Adipocyte (in vitro differentiated cells): ENCODE measurements around the gene ATP5F1B.
"Not testable (repeated sequence)": the region's sequence is repeated elsewhere in the genome, so short reads cannot be mapped to it uniquely, and the experiment has no call there.

Source experiments
- DNase-seq: peaks from one replicate; pipeline ENCODE4 v3.0.0-alpha.2; 2015; ENCODE audit warnings: low read depth
- H3K27me3 ChIP-seq: replicated peaks from 2 replicates; pipeline ENCODE4 v1.7.0; 2013; ENCODE audit warnings: mild to moderate bottlenecking, low read length, moderate library complexity; ENCODE audit not compliant: control insufficient read depth, insufficient read depth
- H3K36me3 ChIP-seq: 2 replicates; pipeline ENCODE4 v1.7.0; 2013; ENCODE audit warnings: low read length, mild to moderate bottlenecking, moderate library complexity; ENCODE audit not compliant: control insufficient read depth, insufficient read depth, severe bottlenecking
- H3K4me1 ChIP-seq: 2 replicates; pipeline ENCODE4 v1.7.0; 2013; ENCODE audit warnings: mild to moderate bottlenecking, low read length, moderate library complexity; ENCODE audit not compliant: control insufficient read depth, insufficient read depth
- H3K4me3 ChIP-seq: 2 replicates; pipeline ENCODE4 v1.7.0; 2013; ENCODE audit warnings: mild to moderate bottlenecking, low read length, moderate library complexity
- H3K9ac ChIP-seq: 2 replicates; pipeline ENCODE4 v1.7.0; 2013; ENCODE audit warnings: mild to moderate bottlenecking, low read length, moderate library complexity
- H3K9me3 ChIP-seq: 2 replicates; pipeline ENCODE4 v1.7.0; 2013; ENCODE audit warnings: mild to moderate bottlenecking, low read length, moderate library complexity; ENCODE audit not compliant: control insufficient read depth

ATP5F1B gene

DNA sequence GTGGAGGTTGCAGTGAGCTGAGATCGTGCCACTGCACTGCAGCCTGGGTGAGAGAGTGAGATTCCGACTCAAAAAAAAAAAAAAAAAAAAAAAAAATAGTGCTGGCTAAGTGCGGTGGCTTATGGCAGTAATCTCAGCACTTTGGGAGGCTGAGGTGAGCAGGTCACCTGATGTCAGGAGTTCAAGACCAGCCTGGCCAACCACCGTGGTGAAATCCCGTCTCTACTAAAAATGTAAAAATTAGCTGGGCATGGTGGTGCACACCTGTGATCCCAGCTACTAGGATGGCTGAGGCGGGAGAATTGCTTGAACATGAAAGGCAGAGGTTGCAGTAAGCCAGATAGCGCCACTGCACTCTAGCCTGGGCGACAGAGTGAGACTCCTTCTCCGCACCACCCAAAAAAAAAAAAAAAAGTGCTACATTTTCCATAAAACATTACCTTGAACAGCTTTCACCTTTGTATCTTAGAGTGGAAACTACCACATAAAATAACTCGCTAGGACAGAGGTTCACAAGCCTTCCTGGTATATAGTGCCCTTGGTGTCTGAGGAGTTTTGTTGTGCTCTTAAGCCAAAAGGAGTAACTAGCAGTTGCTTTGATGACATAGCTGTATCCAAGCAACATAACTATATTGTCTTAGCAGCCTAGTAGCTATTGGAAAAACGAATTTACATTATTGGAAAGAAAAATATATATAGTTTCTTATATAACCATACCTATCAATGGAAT is 31.2 kb upstream of the ATP5F1B start:
- Histone ChIP-seq H3K4me3 (no peak overlapping the region), H3K9ac (no peak overlapping the region), H3K27me3 (no peaks in the 10 kb centered on the region), H3K4me1 (no peaks in the 10 kb centered on the region), H3K36me3 (peaks cover 27% of the 10 kb centered on the region), H3K9me3 (no peaks in the 10 kb centered on the region)
- no peak for DNase-seq

- H3K9me3 ChIP-seq: no peaks in the 10 kb centered on the region
- no peak overlapping the region for H3K4me3 ChIP-seq
- no peaks in the 10 kb centered on the region for H3K4me1 ChIP-seq
- H3K36me3 ChIP-seq: peaks cover 64% of the 10 kb centered on the region
- DNase-seq: no peak
- no peak overlapping the region for H3K9ac ChIP-seq
- H3K27me3 ChIP-seq: no peaks in the 10 kb centered on the region
Measured at GRCh38 chr12:56671608-56672007, 25.8 kb upstream of the ATP5F1B start.

DNA sequence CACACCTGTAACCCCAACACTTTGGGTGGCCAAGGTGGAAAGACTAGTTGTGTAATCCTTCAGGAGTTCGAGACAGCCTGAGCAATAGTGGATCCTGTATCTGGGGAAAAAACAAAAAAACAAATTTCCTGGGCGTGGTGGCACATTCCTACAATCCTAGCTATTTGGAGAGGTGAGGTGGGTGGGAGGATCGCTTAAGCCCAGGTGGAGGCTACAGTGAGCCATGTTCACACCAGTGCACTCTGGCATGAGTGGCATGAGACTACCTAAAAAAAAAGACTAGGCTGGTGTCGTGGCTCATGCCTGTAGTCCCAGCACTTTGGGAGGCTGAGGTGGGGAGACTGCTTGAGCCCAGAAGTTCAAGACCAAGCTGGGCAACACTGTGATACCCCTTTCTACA is 25.1 kb upstream of the ATP5F1B start:
- H3K4me3 ChIP-seq: no peak overlapping the region
- no peak for DNase-seq
- no peaks in the 10 kb centered on the region for H3K4me1 ChIP-seq
- no peaks in the 10 kb centered on the region for H3K27me3 ChIP-seq
- H3K9ac ChIP-seq: no peak overlapping the region
- peaks cover 72% of the 10 kb centered on the region for H3K36me3 ChIP-seq
- no peaks in the 10 kb centered on the region for H3K9me3 ChIP-seq

DNA sequence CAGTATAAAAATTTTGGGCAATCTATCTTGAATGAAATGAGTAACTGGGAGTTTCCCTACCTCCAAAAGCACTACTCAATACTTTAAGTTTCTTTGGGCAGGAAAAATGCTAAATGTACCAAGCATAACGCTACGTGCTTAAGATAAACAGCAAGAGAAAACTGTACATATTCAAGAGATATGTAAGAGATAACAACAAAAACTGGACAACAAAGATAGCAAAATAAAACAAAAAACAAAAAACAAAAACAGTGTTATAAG is 22.3 kb upstream of the ATP5F1B start:
- H3K4me1 ChIP-seq: no peaks in the 10 kb centered on the region
- no peaks in the 10 kb centered on the region for H3K27me3 ChIP-seq
- H3K36me3 ChIP-seq: peaks cover 99% of the 10 kb centered on the region
- no peak overlapping the region for H3K4me3 ChIP-seq
- no peak overlapping the region for H3K9ac ChIP-seq
- DNase-seq: no peak
- H3K9me3 ChIP-seq: no peaks in the 10 kb centered on the region

DNA sequence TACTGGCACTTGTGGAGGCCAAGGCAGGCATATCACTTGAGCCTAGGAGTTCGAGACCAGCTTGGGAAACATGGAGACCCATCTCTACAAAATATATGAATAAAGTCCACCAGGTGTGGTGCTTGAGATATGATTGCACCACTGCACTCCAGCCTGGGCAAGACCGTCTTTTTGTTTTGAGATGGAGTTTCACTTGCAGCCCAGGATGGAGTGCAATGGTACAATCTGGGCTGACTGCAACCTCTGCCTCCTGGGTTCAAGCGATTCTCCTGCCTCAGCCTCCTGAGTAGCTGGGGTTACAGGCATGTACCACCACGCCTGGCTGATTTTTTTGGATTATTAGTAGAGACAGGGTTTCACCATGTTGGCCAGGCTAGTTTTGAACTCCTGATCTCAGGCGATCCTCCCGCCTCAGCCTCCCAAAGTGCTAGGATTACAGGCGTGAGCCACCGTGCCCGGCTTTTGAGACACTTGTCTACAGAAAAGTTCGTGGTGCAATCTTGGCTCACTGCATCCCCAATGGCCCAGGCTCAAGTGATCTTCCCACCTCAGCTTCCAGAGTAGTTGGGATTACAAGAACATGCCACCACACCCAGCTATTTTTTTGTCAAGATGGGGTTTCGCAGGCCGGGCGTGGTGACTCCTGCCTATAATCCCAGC is 16.3 kb upstream of the ATP5F1B start:
- H3K36me3 ChIP-seq: peaks cover 47% of the 10 kb centered on the region
- H3K4me3 ChIP-seq: no peak overlapping the region
- no peaks in the 10 kb centered on the region for H3K4me1 ChIP-seq
- H3K9ac ChIP-seq: no peak overlapping the region
- no peaks in the 10 kb centered on the region for H3K27me3 ChIP-seq
- no peak for DNase-seq
- H3K9me3 ChIP-seq: no peaks in the 10 kb centered on the region

- no peak for DNase-seq
- peaks cover 41% of the 10 kb centered on the region for H3K36me3 ChIP-seq
- no peak overlapping the region for H3K4me3 ChIP-seq
- H3K27me3 ChIP-seq: no peaks in the 10 kb centered on the region
- no peaks in the 10 kb centered on the region for H3K9me3 ChIP-seq
- no peak overlapping the region for H3K9ac ChIP-seq
- no peaks in the 10 kb centered on the region for H3K4me1 ChIP-seq
Measured at GRCh38 chr12:56661560-56661959, 15.8 kb upstream of the ATP5F1B start.

DNA sequence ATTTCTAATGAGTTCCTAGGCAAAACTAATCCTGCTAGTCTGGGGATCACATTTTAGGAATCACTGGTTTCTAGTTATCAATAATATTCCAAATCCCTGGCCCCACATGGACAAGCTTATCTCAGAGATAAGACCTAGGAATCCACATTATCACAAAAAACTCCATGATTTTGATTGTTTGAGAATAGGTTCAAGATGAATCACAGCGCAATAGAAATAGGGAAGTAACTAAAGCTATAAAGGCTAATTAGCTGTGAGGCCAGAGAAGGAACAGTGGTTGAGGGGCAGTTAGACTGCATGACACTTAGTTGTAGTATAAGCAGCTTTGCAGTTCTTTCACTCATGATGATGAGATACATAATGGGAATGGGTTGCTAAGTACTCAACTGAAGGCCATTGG is 13.1 kb upstream of the ATP5F1B start:
- H3K9ac ChIP-seq: no peak overlapping the region
- no peaks in the 10 kb centered on the region for H3K9me3 ChIP-seq
- no peaks in the 10 kb centered on the region for H3K4me1 ChIP-seq
- peaks cover 15% of the 10 kb centered on the region for H3K36me3 ChIP-seq
- H3K4me3 ChIP-seq: no peak overlapping the region
- no peaks in the 10 kb centered on the region for H3K27me3 ChIP-seq
- no peak for DNase-seq

- no peak for DNase-seq
- Histone ChIP-seq H3K9ac (no peak overlapping the region), H3K36me3 (peaks cover 3% of the 10 kb centered on the region), H3K27me3 (no peaks in the 10 kb centered on the region), H3K4me3 (no peak overlapping the region), H3K4me1 (no peaks in the 10 kb centered on the region), H3K9me3 (no peaks in the 10 kb centered on the region)
Measured at GRCh38 chr12:56657416-56658379, 11.9 kb upstream of the ATP5F1B start.

- not testable (repeated sequence) for H3K4me3 ChIP-seq, H3K36me3 ChIP-seq, H3K9me3 ChIP-seq, H3K4me1 ChIP-seq, H3K9ac ChIP-seq, H3K27me3 ChIP-seq, DNase-seq
Measured at GRCh38 chr12:56653781-56654180, 8.0 kb upstream of the ATP5F1B start.

- H3K9ac ChIP-seq, H3K9me3 ChIP-seq, H3K4me3 ChIP-seq, DNase-seq, H3K27me3 ChIP-seq: not testable (repeated sequence)
- Histone ChIP-seq H3K4me1 (peaks cover 17% of the 10 kb centered on the region), H3K36me3 (peaks cover 18% of the 10 kb centered on the region)
Measured at GRCh38 chr12:56648023-56648422, 2.2 kb upstream of the ATP5F1B start.

GRCh38 chr12:56645201-56645716 is 525 bp downstream of the ATP5F1B start:
- H3K4me3 ChIP-seq: peak overlapping the region; percentile 100
- H3K9ac ChIP-seq: peak overlapping the region; percentile 100
- no peaks in the 10 kb centered on the region for H3K9me3 ChIP-seq
- H3K4me1 ChIP-seq: peaks cover 26% of the 10 kb centered on the region
- peaks cover 45% of the 10 kb centered on the region for H3K36me3 ChIP-seq
- H3K27me3 ChIP-seq: no peaks in the 10 kb centered on the region
- DNase-seq: peak; percentile 61
